ENCODE measurements around the gene FGD5. TPM values are rescaled to one million over a fixed set of nuclear protein-coding genes. Genes with fewer than 3 reads are reported as not detected.

The FGD5 gene
- polyA plus RNA-seq, 3 donors from 2014 or later, result not detected

GRCh38 chr3:14822134-14822533 lies 3.4 kb downstream of the FGD5 start:
- Mint-ChIP-seq H3K27me3 (ENCODE audit: low read depth in 3 of 3) (peaks cover 0 to 3% (median 0%) of the 10 kb centered on the region in 3 donors), H3K4me3 (no peak overlapping the region), H3K4me1 (no peaks in the 10 kb centered on the region), H3K36me3 (no peaks in the 10 kb centered on the region), H3K9me3 (no peaks in the 10 kb centered on the region), H3K27ac (no peak overlapping the region)
- DNase-seq, result no peak

- Mint-ChIP-seq H3K4me1 (no peaks in the 10 kb centered on the region), H3K27ac (no peak overlapping the region), H3K36me3 (no peaks in the 10 kb centered on the region)
Observed at GRCh38 chr3:14822670-14823390, 4.1 kb downstream of the FGD5 start.

GRCh38 chr3:14823393-14823792 lies 4.6 kb downstream of the FGD5 start:
- H3K27me3 Mint-ChIP-seq (ENCODE audit: low read depth in 3 of 3), result peaks cover 0 to 3% (median 0%) of the 10 kb centered on the region in 3 donors
- H3K36me3 Mint-ChIP-seq, result no peaks in the 10 kb centered on the region
- DNase-seq, result no peak
- H3K9me3 Mint-ChIP-seq, result no peaks in the 10 kb centered on the region
- H3K4me3 Mint-ChIP-seq, result no peak overlapping the region
- no peaks in the 10 kb centered on the region for H3K4me1 Mint-ChIP-seq
- H3K27ac Mint-ChIP-seq, result no peak overlapping the region

More at GRCh38 chr3:14822670-14823390, 4.1 kb downstream of the FGD5 start:
- no peak for DNase-seq
- Mint-ChIP-seq H3K9me3 (no peaks in the 10 kb centered on the region), H3K27me3 (ENCODE audit: low read depth in 3 of 3) (peaks cover 0 to 3% (median 0%) of the 10 kb centered on the region in 3 donors), H3K4me3 (no peak overlapping the region)

GRCh38 chr3:14823910-14824629 lies 5.3 kb downstream of the FGD5 start:
- no peaks in the 10 kb centered on the region for H3K36me3 Mint-ChIP-seq
- DNase-seq, result no peak
- H3K4me1 Mint-ChIP-seq, result no peaks in the 10 kb centered on the region
- H3K4me3 Mint-ChIP-seq, result no peak overlapping the region
- H3K27ac Mint-ChIP-seq, result no peak overlapping the region
- H3K27me3 Mint-ChIP-seq (ENCODE audit: low read depth in 3 of 3), result peaks cover 0 to 3% (median 0%) of the 10 kb centered on the region in 3 donors
- H3K9me3 Mint-ChIP-seq, result no peaks in the 10 kb centered on the region

- no peaks in the 10 kb centered on the region for H3K4me1 Mint-ChIP-seq
- DNase-seq, result no peak
- no peaks in the 10 kb centered on the region for H3K36me3 Mint-ChIP-seq
- no peak overlapping the region for H3K4me3 Mint-ChIP-seq
- H3K27ac Mint-ChIP-seq, result no peak overlapping the region
- no peaks in the 10 kb centered on the region for H3K9me3 Mint-ChIP-seq
- H3K27me3 Mint-ChIP-seq (ENCODE audit: low read depth in 3 of 3), result peaks cover 0 to 3% (median 0%) of the 10 kb centered on the region in 3 donors
Observed at GRCh38 chr3:14824646-14825045, 5.9 kb downstream of the FGD5 start.

GRCh38 chr3:14826069-14826468 lies 7.3 kb downstream of the FGD5 start:
- no peak overlapping the region for H3K4me3 Mint-ChIP-seq

GRCh38 chr3:14827776-14828175 lies 9.0 kb downstream of the FGD5 start:
- DNase-seq, result no peak
- no peaks in the 10 kb centered on the region for H3K36me3 Mint-ChIP-seq
- no peaks in the 10 kb centered on the region for H3K9me3 Mint-ChIP-seq
- H3K4me1 Mint-ChIP-seq, result no peaks in the 10 kb centered on the region
- no peak overlapping the region for H3K27ac Mint-ChIP-seq
- H3K4me3 Mint-ChIP-seq, result no peak overlapping the region
- H3K27me3 Mint-ChIP-seq (ENCODE audit: low read depth in 3 of 3), result peaks cover 0 to 7% (median 1%) of the 10 kb centered on the region in 3 donors

More at GRCh38 chr3:14826069-14826468, 7.3 kb downstream of the FGD5 start:
- no peak for DNase-seq
- no peaks in the 10 kb centered on the region for H3K9me3 Mint-ChIP-seq
- no peak overlapping the region for H3K27ac Mint-ChIP-seq
- H3K27me3 Mint-ChIP-seq (ENCODE audit: low read depth in 3 of 3), result peaks cover 0 to 3% (median 1%) of the 10 kb centered on the region in 3 donors
- no peaks in the 10 kb centered on the region for H3K36me3 Mint-ChIP-seq
- no peaks in the 10 kb centered on the region for H3K4me1 Mint-ChIP-seq

- Mint-ChIP-seq H3K36me3 (no peaks in the 10 kb centered on the region), H3K27ac (no peak overlapping the region), H3K4me1 (no peaks in the 10 kb centered on the region), H3K9me3 (no peaks in the 10 kb centered on the region), H3K27me3 (ENCODE audit: low read depth in 3 of 3) (peaks cover 0 to 10% (median 3%) of the 10 kb centered on the region in 3 donors), H3K4me3 (no peak overlapping the region)
- no peak for DNase-seq
Observed at GRCh38 chr3:14829811-14830210, 11.0 kb downstream of the FGD5 start.

- no peak for DNase-seq
- Mint-ChIP-seq H3K27ac (no peak overlapping the region), H3K27me3 (ENCODE audit: low read depth in 3 of 3) (peaks cover 0 to 12% (median 6%) of the 10 kb centered on the region in 3 donors)
Observed at GRCh38 chr3:14831916-14832450, 13.2 kb downstream of the FGD5 start.

GRCh38 chr3:14832975-14833722 lies 14.4 kb downstream of the FGD5 start:
- Mint-ChIP-seq H3K27me3 (ENCODE audit: low read depth in 3 of 3) (peaks cover 0 to 12% (median 6%) of the 10 kb centered on the region in 3 donors), H3K4me1 (no peaks in the 10 kb centered on the region), H3K9me3 (no peaks in the 10 kb centered on the region), H3K4me3 (no peak overlapping the region), H3K27ac (no peak overlapping the region), H3K36me3 (no peaks in the 10 kb centered on the region)
- no peak for DNase-seq

More at GRCh38 chr3:14831916-14832450, 13.2 kb downstream of the FGD5 start:
- H3K4me1 Mint-ChIP-seq, result no peaks in the 10 kb centered on the region
- no peaks in the 10 kb centered on the region for H3K9me3 Mint-ChIP-seq
- H3K36me3 Mint-ChIP-seq, result no peaks in the 10 kb centered on the region
- no peak overlapping the region for H3K4me3 Mint-ChIP-seq

- Mint-ChIP-seq H3K4me3 (no peak overlapping the region), H3K36me3 (no peaks in the 10 kb centered on the region), H3K9me3 (no peaks in the 10 kb centered on the region), H3K4me1 (no peaks in the 10 kb centered on the region), H3K27ac (no peak overlapping the region), H3K27me3 (ENCODE audit: low read depth in 3 of 3) (peaks cover 0 to 12% (median 6%) of the 10 kb centered on the region in 3 donors)
- DNase-seq, result no peak
Observed at GRCh38 chr3:14834121-14834520, 15.4 kb downstream of the FGD5 start.

- DNase-seq, result no peak
Observed at GRCh38 chr3:14834807-14835466, 16.2 kb downstream of the FGD5 start.

GRCh38 chr3:14836049-14836468 lies 17.3 kb downstream of the FGD5 start:
- H3K27ac Mint-ChIP-seq, result no peak overlapping the region

More at GRCh38 chr3:14834807-14835466, 16.2 kb downstream of the FGD5 start:
- no peaks in the 10 kb centered on the region for H3K4me1 Mint-ChIP-seq
- H3K27ac Mint-ChIP-seq, result no peak overlapping the region
- no peak overlapping the region for H3K4me3 Mint-ChIP-seq
- H3K27me3 Mint-ChIP-seq (ENCODE audit: low read depth in 3 of 3), result peaks cover 0 to 12% (median 6%) of the 10 kb centered on the region in 3 donors
- no peaks in the 10 kb centered on the region for H3K9me3 Mint-ChIP-seq
- no peaks in the 10 kb centered on the region for H3K36me3 Mint-ChIP-seq

More at GRCh38 chr3:14836049-14836468, 17.3 kb downstream of the FGD5 start:
- H3K9me3 Mint-ChIP-seq, result no peaks in the 10 kb centered on the region
- H3K36me3 Mint-ChIP-seq, result no peaks in the 10 kb centered on the region
- no peaks in the 10 kb centered on the region for H3K4me1 Mint-ChIP-seq
- no peak overlapping the region for H3K4me3 Mint-ChIP-seq
- DNase-seq, result no peak
- H3K27me3 Mint-ChIP-seq (ENCODE audit: low read depth in 3 of 3), result peaks cover 0 to 14% (median 5%) of the 10 kb centered on the region in 3 donors

Measured in immature natural killer cell (primary cell).